Loucy (cell line): ENCODE data around the gene LHX5.

ENCODE experiments used
- CTCF ChIP-seq: fragments of 200-600 bp; sonication (generic); conservative IDR thresholded peaks from 2 replicates; pipeline ENCODE4 v1.5.1; 2014; ENCODE audit warnings: mild to moderate bottlenecking, antibody characterized with exemption, low read length
- EZH2phosphoT487 ChIP-seq: fragments of 200-600 bp; IDR thresholded peaks from 2 replicates; pipeline ENCODE4 v1.6.1; 2018; ENCODE audit warnings: antibody characterized with exemption, mild to moderate bottlenecking, moderate library complexity, borderline replicate concordance

- TF ChIP-seq CTCF (no peak), EZH2phosphoT487 (no peak)
These were observed 48.6 kb downstream of the LHX5 start for GRCh38 chr12:113422886-113423669.
